MCF 10A (cell line): Measurements from ENCODE around the gene MAP2K5. TPM values are rescaled to one million over a fixed set of nuclear protein-coding genes. Genes with fewer than 3 reads are reported as not detected.

ENCODE experiments used
- BruUV-seq: library from RNA; stranded (reverse); fragments of 400-500 nt; replicated peaks from 2 replicates; lab custom pipeline; 2021; lab: Mats Ljungman, UMichigan
- CTCF ChIA-PET: fragments of 300-600 bp; sonication (Branson Sonifier 250); formaldehyde crosslinking; extraction: SDS; loops from one replicate; lab custom pipeline; 2021; ENCODE audit warnings: antibody characterized with exemption, inconsistent platforms; lab: Yijun Ruan, JAX
- POLR2A ChIA-PET: fragments of 300-600, 350-650 bp; sonication (Branson Sonifier 250); formaldehyde crosslinking; extraction: SDS; loops from one replicate; lab custom pipeline; 2020; ENCODE audit warnings: antibody characterized with exemption, inconsistent platforms; lab: Yijun Ruan, JAX
- DNase-seq: peaks from one replicate; pipeline ENCODE4 v3.0.0-alpha.2; 2018; ENCODE audit not compliant: unreplicated experiment
- H3K27ac Mint-ChIP-seq: one replicate; pipeline ENCODE4 v1.8.0; 2022; ENCODE audit warnings: mild to moderate bottlenecking, low read depth, mixed read lengths; ENCODE audit not compliant: unreplicated experiment
- H3K27me3 Mint-ChIP-seq: one replicate; pipeline ENCODE4 v1.8.0; 2022; ENCODE audit warnings: mixed read lengths; ENCODE audit not compliant: insufficient read depth, unreplicated experiment
- H3K36me3 Mint-ChIP-seq: one replicate; pipeline ENCODE4 v1.8.0; 2022; ENCODE audit warnings: mild to moderate bottlenecking, moderate library complexity, mixed read lengths; ENCODE audit not compliant: insufficient read depth, unreplicated experiment
- H3K4me1 Mint-ChIP-seq: one replicate; pipeline ENCODE4 v1.8.0; 2022; ENCODE audit warnings: mixed read lengths; ENCODE audit not compliant: insufficient read depth, unreplicated experiment
- H3K4me3 Mint-ChIP-seq: one replicate; pipeline ENCODE4 v1.8.0; 2022; ENCODE audit warnings: mild to moderate bottlenecking, moderate library complexity, mixed read lengths; ENCODE audit not compliant: unreplicated experiment
- H3K9me3 Mint-ChIP-seq: one replicate; pipeline ENCODE4 v1.8.0; 2022; ENCODE audit warnings: mixed read lengths; ENCODE audit not compliant: unreplicated experiment
- CTCF ChIP-seq: fragments of 200-600 bp; IDR thresholded peaks from one replicate; pipeline ENCODE4 v1.8.0; 2022; ENCODE audit warnings: antibody characterized with exemption, mild to moderate bottlenecking; ENCODE audit not compliant: unreplicated experiment
- intact Hi-C: fragments of 100-400 bp; cut with micrococcal nuclease; formaldehyde crosslinking; loops from 2 replicates; pipeline ENCODE4 v1.14.1; 2022
- total RNA-seq: library from RNA; stranded (reverse); gene quantifications from 2 replicates; pipeline ENCODE4 v1.2.3, GENCODE V29; 2022

MAP2K5 gene
- total RNA-seq, 1 experiment from 2014 or later, result 24.4 TPM

GRCh38 chr15:67783303-67783702 lies 240.8 kb downstream of the MAP2K5 start:
- POLR2A ChIA-PET, result no interaction called here
- Mint-ChIP-seq H3K27ac (no peak overlapping the region), H3K27me3 (no peaks in the 10 kb centered on the region), H3K4me1 (no peaks in the 10 kb centered on the region), H3K9me3 (no peaks in the 10 kb centered on the region), H3K4me3 (no peak overlapping the region), H3K36me3 (peaks cover 17% of the 10 kb centered on the region)
- intact Hi-C loops, result no loop called here
- BruUV-seq, result no TSS peak
- DNase-seq, result no peak
- no peak for TF ChIP-seq CTCF
- CTCF ChIA-PET, result interaction anchor here (1.0 kb wide), 1 partner anchor 14 kb away, joined by 3 read pairs; no protein-coding TSS in a partner anchor

GRCh38 chr15:67784090-67784781 lies 241.7 kb downstream of the MAP2K5 start:
- ChIA-PET POLR2A (no interaction called here), CTCF (no interaction called here)
- Mint-ChIP-seq H3K27me3 (no peaks in the 10 kb centered on the region), H3K4me3 (no peak overlapping the region), H3K4me1 (no peaks in the 10 kb centered on the region), H3K9me3 (no peaks in the 10 kb centered on the region), H3K27ac (no peak overlapping the region), H3K36me3 (peaks cover 17% of the 10 kb centered on the region)
- intact Hi-C loops, result no loop called here
- BruUV-seq, result no TSS peak
- DNase-seq, result no peak
- TF ChIP-seq CTCF, result no peak

- CTCF ChIA-PET, result no interaction called here
- BruUV-seq, result no TSS peak
- no peak for DNase-seq
- H3K27me3 Mint-ChIP-seq, result no peaks in the 10 kb centered on the region
- no peak overlapping the region for H3K27ac Mint-ChIP-seq
- TF ChIP-seq CTCF, result no peak
- H3K4me3 Mint-ChIP-seq, result no peak overlapping the region
- intact Hi-C loops, result no loop called here
- no peaks in the 10 kb centered on the region for H3K9me3 Mint-ChIP-seq
- H3K36me3 Mint-ChIP-seq, result peaks cover 17% of the 10 kb centered on the region
- POLR2A ChIA-PET, result no interaction called here
- no peaks in the 10 kb centered on the region for H3K4me1 Mint-ChIP-seq
These were observed 242.4 kb downstream of the MAP2K5 start for GRCh38 chr15:67784856-67785430.

GRCh38 chr15:67785431-67785830 lies 242.9 kb downstream of the MAP2K5 start:
- no peaks in the 10 kb centered on the region for H3K9me3 Mint-ChIP-seq

More at GRCh38 chr15:67785431-67785830, 242.9 kb downstream of the MAP2K5 start:
- peaks cover 17% of the 10 kb centered on the region for H3K36me3 Mint-ChIP-seq
- H3K27me3 Mint-ChIP-seq, result no peaks in the 10 kb centered on the region
- H3K27ac Mint-ChIP-seq, result no peak overlapping the region
- no peak for DNase-seq
- CTCF ChIA-PET, result no interaction called here
- H3K4me3 Mint-ChIP-seq, result no peak overlapping the region
- intact Hi-C loops, result no loop called here
- no TSS peak for BruUV-seq
- POLR2A ChIA-PET, result no interaction called here
- no peaks in the 10 kb centered on the region for H3K4me1 Mint-ChIP-seq
- no peak for TF ChIP-seq CTCF
